Left lung (tissue), 10 donors: ENCODE data around the gene TMEM214. TPM values are rescaled to one million over a fixed set of nuclear protein-coding genes. Genes with fewer than 3 reads are reported as not detected.

Experiments
- ATAC-seq: fragments of 200-7000 bp; cut with Tn5 transposase; one replicate; pipeline ENCODE4 v1.9.1; 2020; ENCODE audit warnings: moderate library complexity
- DNase-seq, 4 donors: peaks; one replicate each; pipeline ENCODE4 v3.0.0-alpha.2; 2013 to 2020
- H3K27ac ChIP-seq, 2 donors: fragments of 200-600 bp; sonication (generic) in 1 of 2; one replicate each; pipeline versions ENCODE4 v1.5.0 to v1.8.0; 2020 to 2021
- H3K27me3 ChIP-seq, 2 donors: fragments of 200-600 bp; sonication (generic) in 1 of 2; one replicate each; pipeline versions ENCODE4 v1.5.0 to v1.8.0; 2020 to 2021
- H3K36me3 ChIP-seq, 2 donors: fragments of 200-600 bp; sonication (generic) in 1 of 2; one replicate each; pipeline versions ENCODE4 v1.5.0 to v1.8.0; 2020 to 2021
- H3K4me1 ChIP-seq, 2 donors: fragments of 200-600 bp; one replicate each; pipeline ENCODE4 v1.8.0; 2021
- H3K4me3 ChIP-seq, 2 donors: fragments of 200-600 bp; sonication (generic) in 1 of 2; one replicate each; pipeline versions ENCODE4 v1.5.0 to v1.8.0; 2020 to 2021; ENCODE audit warnings: mild to moderate bottlenecking in 1 of 2
- H3K9me3 ChIP-seq, 2 donors: fragments of 200-600 bp; sonication (generic) in 1 of 2; one replicate each; pipeline versions ENCODE4 v1.5.0 to v1.8.0; 2020 to 2021
- CTCF ChIP-seq, 2 donors: fragments of 200-600 bp; sonication (generic) in 1 of 2; IDR thresholded peaks; one replicate each; pipeline versions ENCODE4 v1.5.0 to v1.8.0; 2021; ENCODE audit warnings: antibody characterized with exemption in 2 of 2
- intact Hi-C, 2 donors: fragments of 100-400 bp; cut with DNase I; formaldehyde crosslinking; loops; one replicate each; pipeline versions ENCODE4 v1.11.2 to v1.14.2; 2022
- polyA plus RNA-seq, 6 donors: library from polyadenylated mRNA; unstranded; fragments of 120-200 nt; gene quantifications; one replicate each; pipeline ENCODE4 v1.2.1, GENCODE V29; 2013; ENCODE audit not compliant: insufficient read length in 6 of 6
- total RNA-seq, 2 donors: library from RNA; stranded (reverse); fragmentation: NEBNext Ultra II Directional; extraction: Animal tissue kit (Norgen Biotek cat#: 25700); gene quantifications; one replicate each; pipeline ENCODE4 v1.2.1, GENCODE V29; 2021
- donor health status: DM: no; HTN: yes; CAD: no.
- donor health status: DM: no; HTN: no; CAD: no.

The TMEM214 gene
- total and polyA plus RNA-seq, 8 donors: 59.8 to 105 (median 73.9) TPM

- H3K27me3 ChIP-seq: no peaks in the 10 kb centered on the region
- no peaks in the 10 kb centered on the region for H3K9me3 ChIP-seq
- TF ChIP-seq CTCF (IDR thresholded peaks at IDR 0.05): no peak
- no peaks in the 10 kb centered on the region for H3K36me3 ChIP-seq
- no peak for ATAC-seq
- intact Hi-C loops: no loop called here
- H3K27ac ChIP-seq: no peak overlapping the region
- no peaks in the 10 kb centered on the region for H3K4me1 ChIP-seq
- no peak overlapping the region for H3K4me3 ChIP-seq
- DNase-seq: no peak
Observed at GRCh38 chr2:26994983-26995382, 37.8 kb upstream of the TMEM214 start.

- ATAC-seq (no peak), DNase-seq (no peak)
- intact Hi-C loops: no loop called here
- no peak overlapping the region for H3K4me3 ChIP-seq
- H3K9me3 ChIP-seq: no peaks in the 10 kb centered on the region
- TF ChIP-seq CTCF (IDR thresholded peaks at IDR 0.05): no peak
- H3K36me3 ChIP-seq: no peaks in the 10 kb centered on the region
- H3K27ac ChIP-seq: no peak overlapping the region
- no peaks in the 10 kb centered on the region for H3K27me3 ChIP-seq
- H3K4me1 ChIP-seq: no peaks in the 10 kb centered on the region
Observed at GRCh38 chr2:26997394-26997793, 35.4 kb upstream of the TMEM214 start.

- Histone ChIP-seq H3K36me3 (no peaks in the 10 kb centered on the region), H3K4me3 (no peak overlapping the region), H3K27me3 (no peaks in the 10 kb centered on the region), H3K9me3 (no peaks in the 10 kb centered on the region), H3K4me1 (no peaks in the 10 kb centered on the region), H3K27ac (no peak overlapping the region)
- TF ChIP-seq CTCF (IDR thresholded peaks at IDR 0.05): no peak
- intact Hi-C loops: no loop called here
- DNase-seq (no peak), ATAC-seq (no peak)
Observed at GRCh38 chr2:26998323-26998722, 34.4 kb upstream of the TMEM214 start.

GRCh38 chr2:27000228-27000627, 32.5 kb upstream of the TMEM214 start:
- Histone ChIP-seq H3K36me3 (no peaks in the 10 kb centered on the region), H3K4me1 (no peaks in the 10 kb centered on the region), H3K4me3 (no peak overlapping the region), H3K27me3 (no peaks in the 10 kb centered on the region), H3K9me3 (no peaks in the 10 kb centered on the region), H3K27ac (no peak overlapping the region)
- TF ChIP-seq CTCF (IDR thresholded peaks at IDR 0.05): no peak
- DNase-seq: no peak
- intact Hi-C loops: no loop called here
- no peak for ATAC-seq

GRCh38 chr2:27000995-27001394, 31.8 kb upstream of the TMEM214 start:
- TF ChIP-seq CTCF (IDR thresholded peaks at IDR 0.05): no peak
- Histone ChIP-seq H3K36me3 (no peaks in the 10 kb centered on the region), H3K27ac (no peak overlapping the region), H3K27me3 (no peaks in the 10 kb centered on the region), H3K9me3 (no peaks in the 10 kb centered on the region), H3K4me1 (no peaks in the 10 kb centered on the region), H3K4me3 (no peak overlapping the region)
- DNase-seq (no peak), ATAC-seq (no peak)
- intact Hi-C loops: no loop called here
